H1 (cell line): Measurements from ENCODE around the gene TAF11L2. TPM values are rescaled to one million over a fixed set of nuclear protein-coding genes. Genes with fewer than 3 reads are reported as not detected.
"Not testable (repeated sequence)": the region's sequence is repeated elsewhere in the genome, so short reads cannot be mapped to it uniquely, and the experiment has no call there.

ENCODE experiments used
- CTCF ChIA-PET: fragments of 300-600 bp; sonication (Branson Sonifier 250); formaldehyde crosslinking; loops from one replicate; lab custom pipeline; 2021; ENCODE audit not compliant: partially characterized antibody; lab: Charles Lee
- POLR2A ChIA-PET: fragments of 300-600 bp; sonication (Branson Sonifier 250); formaldehyde crosslinking; loops from one replicate; lab custom pipeline; 2021; ENCODE audit warnings: inconsistent platforms; ENCODE audit not compliant: partially characterized antibody; lab: Charles Lee
- DNase-seq, 2 experiments: peaks; one replicate each; pipeline versions ENCODE4 v3.0.0 to v3.0.0-alpha.2; 2010 to 2022; ENCODE audit warnings: low spot score in 2 of 2, low read depth in 1 of 2, mixed read lengths in 1 of 2
- FAIRE-seq: peaks from 2 replicates; lab custom pipeline; 2011; peaks lifted over from hg19 to GRCh38; lab: Jason Lieb, UNC
- H2AFZ ChIP-seq: 2 replicates; pipeline ENCODE4 v1.8.1; 2012; ENCODE audit warnings: low read length, inconsistent platforms
- H2AK5ac ChIP-seq: 2 replicates; pipeline ENCODE4 v1.6.1; 2013; ENCODE audit warnings: low read depth, low read length
- H2BK120ac ChIP-seq: replicated peaks from 2 replicates; pipeline ENCODE3; 2013; ENCODE audit warnings: low read depth, low read length, inconsistent platforms
- H2BK12ac ChIP-seq: 2 replicates; pipeline ENCODE4 v1.6.1; 2013; ENCODE audit warnings: low read depth, low read length
- H2BK15ac ChIP-seq: 2 replicates; pipeline ENCODE4 v1.6.1; 2013; ENCODE audit warnings: low read length
- H2BK20ac ChIP-seq: 2 replicates; pipeline ENCODE4 v1.6.1; 2013; ENCODE audit warnings: low read length
- H2BK5ac ChIP-seq: 2 replicates; pipeline ENCODE4 v1.6.1; 2013; ENCODE audit warnings: low read depth, low read length
- H3K14ac ChIP-seq: 2 replicates; pipeline ENCODE4 v1.6.1; 2013; ENCODE audit warnings: inconsistent platforms; ENCODE audit not compliant: insufficient read length
- H3K18ac ChIP-seq: 2 replicates; pipeline ENCODE4 v1.6.1; 2013; ENCODE audit warnings: low read length; ENCODE audit errors: extremely low read depth
- H3K23ac ChIP-seq: 2 replicates; pipeline ENCODE4 v1.6.1; 2013; ENCODE audit warnings: inconsistent platforms; ENCODE audit not compliant: insufficient read length
- H3K23me2 ChIP-seq: 2 replicates; pipeline ENCODE4 v1.6.1; 2013; ENCODE audit warnings: low read depth, low read length
- H3K27ac ChIP-seq: 2 replicates; pipeline ENCODE4 v1.6.1; 2011; ENCODE audit warnings: low read depth, low read length, inconsistent platforms
- H3K27me3 ChIP-seq, 4 experiments: replicated peaks in 1 of 4; 1 replicate in 1 of 4; 2 replicates in 3 of 4; pipeline versions ENCODE4 v1.6.1 to v1.8.1; 2011 to 2013; ENCODE audit warnings: low read length in 3 of 4, mild to moderate bottlenecking in 3 of 4, inconsistent platforms in 2 of 4, mixed read lengths in 2 of 4, moderate library complexity in 1 of 4; ENCODE audit not compliant: control insufficient read depth in 3 of 4, insufficient read depth in 3 of 4; ENCODE audit errors: extremely low read depth in 1 of 4
- H3K36me3 ChIP-seq, 4 experiments: 2 replicates each; pipeline versions ENCODE4 v1.6.1 to v1.8.1; 2011 to 2013; ENCODE audit warnings: mild to moderate bottlenecking in 4 of 4, low read length in 3 of 4, moderate library complexity in 2 of 4, control low read depth in 1 of 4, inconsistent platforms in 1 of 4; ENCODE audit not compliant: insufficient read depth in 4 of 4, control insufficient read depth in 2 of 4
- H3K4ac ChIP-seq: replicated peaks from 2 replicates; pipeline ENCODE3; 2013; ENCODE audit warnings: low read length, low read depth, mixed read lengths, inconsistent platforms; ENCODE audit not compliant: insufficient read length
- H3K4me1 ChIP-seq, 4 experiments: replicated peaks in 1 of 4; 1 replicate in 1 of 4; 2 replicates in 3 of 4; pipeline versions ENCODE4 v1.6.1 to v1.8.1; 2011 to 2013; ENCODE audit warnings: low read length in 3 of 4, inconsistent platforms in 2 of 4, mixed read lengths in 1 of 4; ENCODE audit not compliant: insufficient read depth in 4 of 4, control insufficient read depth in 3 of 4
- H3K4me2 ChIP-seq, 2 experiments: 2 replicates each; pipeline versions ENCODE4 v1.6.1 to v1.8.1; 2011 to 2013; ENCODE audit warnings: low read depth in 2 of 2, low read length in 2 of 2, control low read depth in 1 of 2, inconsistent platforms in 1 of 2, mild to moderate bottlenecking in 1 of 2; ENCODE audit not compliant: insufficient read depth in 1 of 2
- H3K4me3 ChIP-seq, 4 experiments: fragments of 200-600, 300-600 bp in 1 of 4; sonication (generic), shearing (Covaris generic), sonication (Bioruptor Twin) in 1 of 4; 2 replicates each; pipeline versions ENCODE4 v1.5.1 to v1.8.1; 2011 to 2016; ENCODE audit warnings: low read length in 4 of 4, low read depth in 3 of 4, control low read depth in 2 of 4, inconsistent platforms in 2 of 4, mild to moderate bottlenecking in 2 of 4, mixed read lengths in 1 of 4, moderate library complexity in 1 of 4; ENCODE audit not compliant: insufficient read depth in 2 of 4; ENCODE audit errors: extremely low read depth in 1 of 4
- H3K56ac ChIP-seq: replicated peaks from 2 replicates; pipeline ENCODE3; 2013; ENCODE audit warnings: low read depth, mild to moderate bottlenecking, mixed read lengths, low read length, inconsistent platforms; ENCODE audit not compliant: insufficient read length
- H3K79me1 ChIP-seq: 2 replicates; pipeline ENCODE4 v1.6.1; 2013; ENCODE audit warnings: low read depth, low read length, control low read depth
- H3K79me2 ChIP-seq, 2 experiments: 2 replicates each; pipeline versions ENCODE4 v1.6.1 to v1.8.1; 2012 to 2013; ENCODE audit warnings: low read length in 2 of 2, mild to moderate bottlenecking in 2 of 2, inconsistent platforms in 1 of 2; ENCODE audit not compliant: insufficient read depth in 2 of 2, control insufficient read depth in 1 of 2
- H3K9ac ChIP-seq, 4 experiments: replicated peaks in 1 of 4; 1 replicate in 1 of 4; 2 replicates in 3 of 4; pipeline versions ENCODE4 v1.6.1 to v1.8.1; 2011 to 2013; ENCODE audit warnings: low read depth in 3 of 4, low read length in 3 of 4, control low read depth in 2 of 4, mild to moderate bottlenecking in 2 of 4, moderate library complexity in 2 of 4, inconsistent platforms in 1 of 4; ENCODE audit errors: extremely low read depth in 1 of 4
- H3K9me3 ChIP-seq, 2 experiments: 2 replicates each; pipeline versions ENCODE4 v1.6.1 to v1.8.1; 2012 to 2013; ENCODE audit warnings: mild to moderate bottlenecking in 2 of 2, moderate library complexity in 2 of 2, control low read depth in 1 of 2, inconsistent platforms in 1 of 2, low read depth in 1 of 2, low read length in 1 of 2, mixed read lengths in 1 of 2; ENCODE audit not compliant: insufficient read depth in 2 of 2
- H4K20me1 ChIP-seq, 2 experiments: replicated peaks in 1 of 2; 2 replicates each; pipeline versions ENCODE3 to v1.8.1; 2011 to 2013; ENCODE audit warnings: inconsistent platforms in 2 of 2, low read length in 2 of 2, mild to moderate bottlenecking in 1 of 2; ENCODE audit not compliant: insufficient read depth in 2 of 2, control insufficient read depth in 1 of 2
- H4K5ac ChIP-seq: 2 replicates; pipeline ENCODE4 v1.6.1; 2013; ENCODE audit warnings: low read length, low read depth, mixed read lengths, inconsistent platforms; ENCODE audit not compliant: insufficient read length
- H4K8ac ChIP-seq: 2 replicates; pipeline ENCODE4 v1.8.0; 2013; ENCODE audit warnings: mild to moderate bottlenecking, moderate library complexity, low read length, inconsistent platforms; ENCODE audit not compliant: insufficient read depth; ENCODE audit errors: extremely low read depth
- H4K91ac ChIP-seq: replicated peaks from 2 replicates; pipeline ENCODE3; 2013; ENCODE audit warnings: low read length, mixed read lengths, inconsistent platforms; ENCODE audit not compliant: insufficient read length
- WGBS, 2 experiments: shearing (Covaris generic) in 1 of 2; methylation state at CpG; one replicate each; pipeline versions ENCODE4 v1.1.6 to v1.1.7; 2013 to 2015; ENCODE audit warnings: low lambda C conversion rate in 2 of 2, mixed read lengths in 2 of 2, inconsistent platforms in 1 of 2, low coverage in 1 of 2, missing lambda C conversion rate in 1 of 2; ENCODE audit not compliant: insufficient replicate concordance in 2 of 2, insufficient coverage in 1 of 2, insufficient read length in 1 of 2; ENCODE audit errors: extremely low coverage in 1 of 2, missing lambda C conversion rate in 1 of 2; 5-methylcytosine and 5-hydroxymethylcytosine counted together
- polyA plus RNA-seq, 7 experiments: library from polyadenylated mRNA; depleted of rRNA in 3 of 7; stranded (reverse) in 5 of 7; unstranded in 2 of 7; fragments of >200 nt in 5 of 7; fragments of 200-250 nt in 2 of 7; gene quantifications; 1 replicate in 5 of 7; 2 replicates in 1 of 7; 4 replicates in 1 of 7; pipeline versions ENCODE4 v1.2.1 to v1.2.3, GENCODE V29; 2011 to 2013; ENCODE audit warnings: missing spikeins in 2 of 7, mixed read lengths in 2 of 7
- total RNA-seq: library from RNA; stranded (reverse); fragmentation: NEBNext Ultra II Directional; extraction: Animal tissue kit (Norgen Biotek cat#: 25700); gene quantifications from 2 replicates; pipeline ENCODE4 v1.2.1, GENCODE V29; 2021

TAF11L2 gene
- total and polyA plus RNA-seq, 2 of the 8 experiments (the other 6 are each of a cell fraction or from before 2014, with no cell fraction given) = not detected

GRCh38 chr5:17524935-17525334, 26.9 kb downstream of the TAF11L2 start, which contains the start of gene TAF11L5:
TSS of gene TAF11L5 (plus strand) at chr5:17525235.
- H4K8ac ChIP-seq, H2AK5ac ChIP-seq, H3K79me2 ChIP-seq, H3K14ac ChIP-seq, H2BK5ac ChIP-seq, H2BK12ac ChIP-seq, FAIRE-seq, H3K79me1 ChIP-seq, H3K18ac ChIP-seq, H3K23ac ChIP-seq, POLR2A ChIA-PET, H3K4ac ChIP-seq, H2BK15ac ChIP-seq, H3K9me3 ChIP-seq, H4K5ac ChIP-seq, CTCF ChIA-PET, DNase-seq, H3K4me3 ChIP-seq, H2AFZ ChIP-seq, H4K20me1 ChIP-seq, H4K91ac ChIP-seq, H3K27me3 ChIP-seq, H3K23me2 ChIP-seq, H3K36me3 ChIP-seq, H3K56ac ChIP-seq, H3K4me2 ChIP-seq, H2BK120ac ChIP-seq, H3K4me1 ChIP-seq, H2BK20ac ChIP-seq, H3K27ac ChIP-seq, H3K9ac ChIP-seq: not testable (repeated sequence)
- WGBS, 2 experiments = no CpG with 5 or more reads among the region's 15 CpGs

- H3K27ac ChIP-seq, H3K9ac ChIP-seq, H2BK5ac ChIP-seq, H3K4me3 ChIP-seq, H2BK20ac ChIP-seq, H3K79me1 ChIP-seq, H3K36me3 ChIP-seq, H3K18ac ChIP-seq, H2AFZ ChIP-seq, H3K23me2 ChIP-seq, FAIRE-seq, H4K8ac ChIP-seq, POLR2A ChIA-PET, H3K79me2 ChIP-seq, H3K4ac ChIP-seq, H3K4me2 ChIP-seq, H3K14ac ChIP-seq, H4K91ac ChIP-seq, H3K23ac ChIP-seq, H2BK15ac ChIP-seq, H2AK5ac ChIP-seq, H3K4me1 ChIP-seq, H4K5ac ChIP-seq, H2BK12ac ChIP-seq, H2BK120ac ChIP-seq, H3K27me3 ChIP-seq, H3K56ac ChIP-seq, CTCF ChIA-PET, H3K9me3 ChIP-seq, H4K20me1 ChIP-seq: not testable (repeated sequence)
- 88% methylated on average over 10 of the region's 17 CpGs; no CpG with 5 or more reads in 1 of the 2 experiments for WGBS, 2 experiments
- peak in 1 of 2 experiments; percentile 59 for DNase-seq
These were observed 28.5 kb downstream of the TAF11L2 start for GRCh38 chr5:17526504-17526903.
